ENCODE measurements around the gene NTHL1. TPM values are rescaled to one million over a fixed set of nuclear protein-coding genes. Genes with fewer than 3 reads are reported as not detected.

Gene NTHL1
- total and polyA plus RNA-seq, 2 of the 8 experiments (the other 6 are each of a cell fraction or from before 2014, with no cell fraction given): 70.9 to 150 TPM

DNA sequence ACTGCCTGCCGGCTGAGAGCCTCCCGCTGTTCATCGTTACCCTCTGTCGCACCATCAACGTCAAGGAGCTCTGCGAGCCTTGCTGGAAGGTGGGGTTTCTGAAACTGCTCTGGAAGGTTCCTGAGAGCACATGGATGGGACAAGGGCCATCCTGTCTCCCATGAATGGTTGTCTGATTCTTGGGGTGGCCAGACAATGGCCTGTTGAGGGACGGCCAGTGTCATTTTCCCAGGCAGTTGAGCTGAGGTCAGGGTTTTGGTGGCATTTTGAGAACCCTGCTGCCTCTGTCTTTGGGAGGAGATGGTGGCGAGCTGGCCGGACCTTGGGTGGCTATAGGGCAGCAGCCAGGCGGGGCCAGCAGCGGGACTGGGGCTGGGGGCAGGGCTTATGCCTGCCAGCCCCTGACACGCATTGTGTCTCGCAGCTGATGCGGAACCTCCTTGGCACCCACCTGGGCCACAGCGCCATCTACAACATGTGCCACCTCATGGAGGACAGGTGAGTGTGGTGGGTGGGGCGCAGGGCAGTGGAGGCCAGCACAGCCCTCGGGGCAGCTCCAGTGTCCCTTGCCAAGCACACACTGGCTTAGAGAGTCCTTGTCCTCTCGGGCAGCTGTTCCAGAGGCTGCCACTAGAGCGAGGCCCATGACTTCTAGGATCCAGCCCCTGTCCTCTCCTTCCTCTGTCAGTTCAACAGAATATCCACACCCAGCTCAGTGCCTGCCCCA is 9.2 kb upstream of the NTHL1 start:
- TF ChIP-seq TEAD4 (IDR thresholded peaks at IDR 0.05; ENCODE audit: low read depth, low read length): no peak
- TF ChIP-seq MAFK (IDR thresholded peaks at IDR 0.05; ENCODE audit: low read depth, low read length): no peak
- TF ChIP-seq, protein P1, sequence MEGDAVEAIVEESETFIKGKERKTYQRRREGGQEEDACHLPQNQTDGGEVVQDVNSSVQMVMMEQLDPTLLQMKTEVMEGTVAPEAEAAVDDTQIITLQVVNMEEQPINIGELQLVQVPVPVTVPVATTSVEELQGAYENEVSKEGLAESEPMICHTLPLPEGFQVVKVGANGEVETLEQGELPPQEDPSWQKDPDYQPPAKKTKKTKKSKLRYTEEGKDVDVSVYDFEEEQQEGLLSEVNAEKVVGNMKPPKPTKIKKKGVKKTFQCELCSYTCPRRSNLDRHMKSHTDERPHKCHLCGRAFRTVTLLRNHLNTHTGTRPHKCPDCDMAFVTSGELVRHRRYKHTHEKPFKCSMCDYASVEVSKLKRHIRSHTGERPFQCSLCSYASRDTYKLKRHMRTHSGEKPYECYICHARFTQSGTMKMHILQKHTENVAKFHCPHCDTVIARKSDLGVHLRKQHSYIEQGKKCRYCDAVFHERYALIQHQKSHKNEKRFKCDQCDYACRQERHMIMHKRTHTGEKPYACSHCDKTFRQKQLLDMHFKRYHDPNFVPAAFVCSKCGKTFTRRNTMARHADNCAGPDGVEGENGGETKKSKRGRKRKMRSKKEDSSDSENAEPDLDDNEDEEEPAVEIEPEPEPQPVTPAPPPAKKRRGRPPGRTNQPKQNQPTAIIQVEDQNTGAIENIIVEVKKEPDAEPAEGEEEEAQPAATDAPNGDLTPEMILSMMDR (IDR thresholded peaks at IDR 0.05; ENCODE audit: control extremely low read depth in 1 of 3, insufficient read depth in 1 of 3, low read depth in 1 of 3, low read length in 3 of 3): peak in 2 of 3 experiments; percentile 43 to 53; a peak in 3 of 4 replicates
- peak; percentile 15 to 17; a peak in 2 of 4 replicates for TF ChIP-seq RAD21 (IDR thresholded peaks at IDR 0.05 in 1 of 2, conservative IDR thresholded peaks at IDR 0.05 in 1 of 2; ENCODE audit: low read depth in 2 of 2, low read length in 2 of 2)
- no peak for FAIRE-seq
- H3K4me1 ChIP-seq (replicated peaks in 1 of 4; ENCODE audit: control insufficient read depth in 3 of 4, insufficient read depth in 4 of 4, low read length in 3 of 4): no peaks in the 10 kb centered on the region
- H3K18ac ChIP-seq (ENCODE audit: extremely low read depth, low read length): no peak overlapping the region
- no peak overlapping the region for H2BK15ac ChIP-seq (ENCODE audit: low read length)
- no peak overlapping the region for H3K14ac ChIP-seq (ENCODE audit: insufficient read length)
- WGBS, 2 experiments (ENCODE audit: extremely low coverage in 1 of 2, insufficient coverage in 1 of 2, insufficient read length in 1 of 2, insufficient replicate concordance in 2 of 2, low coverage in 1 of 2, low lambda C conversion rate in 2 of 2, missing lambda C conversion rate in 1 of 2): 89% methylated on average over 17 of the region's 19 CpGs; no CpG with 5 or more reads in 1 of the 2 experiments
- H3K4me3 ChIP-seq (ENCODE audit: extremely low read depth in 1 of 4, insufficient read depth in 2 of 4, low read depth in 3 of 4, low read length in 4 of 4): no peak overlapping the region
- no peak overlapping the region for H4K91ac ChIP-seq (replicated peaks; ENCODE audit: insufficient read length, low read length)
- H4K5ac ChIP-seq (ENCODE audit: insufficient read length, low read depth, low read length): no peak overlapping the region
- H3K79me1 ChIP-seq (ENCODE audit: low read depth, low read length): no peaks in the 10 kb centered on the region
- peaks cover 0 to 5% (median 4%) of the 10 kb centered on the region in 4 experiments; a peak in 3 of 8 replicates for H3K36me3 ChIP-seq (ENCODE audit: control insufficient read depth in 2 of 4, insufficient read depth in 4 of 4, low read length in 3 of 4)
- H2BK20ac ChIP-seq (ENCODE audit: low read length): no peak overlapping the region
- no peak overlapping the region for H3K4ac ChIP-seq (replicated peaks; ENCODE audit: insufficient read length, low read depth, low read length)
- H2BK120ac ChIP-seq (replicated peaks; ENCODE audit: low read depth, low read length): no peak overlapping the region
- H3K4me2 ChIP-seq (ENCODE audit: insufficient read depth in 1 of 2, low read depth in 2 of 2, low read length in 2 of 2): no peak overlapping the region
- no peak overlapping the region for H3K23ac ChIP-seq (ENCODE audit: insufficient read length)
- H2AFZ ChIP-seq (ENCODE audit: low read length): no peak overlapping the region
- H4K8ac ChIP-seq (ENCODE audit: extremely low read depth, insufficient read depth, low read length): no peak overlapping the region
- ChIA-PET POLR2A (ENCODE audit: partially characterized antibody) (interaction anchor here (1.0 to 2.3 kb wide), 6 partner anchors 9 to 99 kb away, joined by 3 to 12 read pairs (median 4); partner anchors contain the start of genes NTHL1, TRAF7 and TSC2), CTCF (ENCODE audit: partially characterized antibody) (interaction anchor here (0.7 to 2.6 kb wide), 25 partner anchors 9 to 96 kb away, joined by 3 to 22 read pairs (median 5); partner anchors contain the start of genes NPW, NTHL1 and TSC2)
- H3K56ac ChIP-seq (replicated peaks; ENCODE audit: insufficient read length, low read depth, low read length): no peak overlapping the region
- H3K27ac ChIP-seq (ENCODE audit: low read depth, low read length): no peak overlapping the region; the same call in 1 of the 2 replicates
- H3K9ac ChIP-seq (replicated peaks in 1 of 4; ENCODE audit: extremely low read depth in 1 of 4, low read depth in 3 of 4, low read length in 3 of 4): no peak overlapping the region
- no peak overlapping the region for H2BK12ac ChIP-seq (ENCODE audit: low read depth, low read length)
- H3K27me3 ChIP-seq (replicated peaks in 1 of 4; ENCODE audit: control insufficient read depth in 3 of 4, extremely low read depth in 1 of 4, insufficient read depth in 3 of 4, low read length in 3 of 4): no peaks in the 10 kb centered on the region
- peaks cover 2 to 11% of the 10 kb centered on the region in 2 experiments for H4K20me1 ChIP-seq (replicated peaks in 1 of 2; ENCODE audit: control insufficient read depth in 1 of 2, insufficient read depth in 2 of 2, low read length in 2 of 2)
- H3K79me2 ChIP-seq (ENCODE audit: control insufficient read depth in 1 of 2, insufficient read depth in 2 of 2, low read length in 2 of 2): no peaks in the 10 kb centered on the region
- no peak for DNase-seq (ENCODE audit: low read depth in 1 of 2, low spot score in 2 of 2)
- H2BK5ac ChIP-seq (ENCODE audit: low read depth, low read length): no peak overlapping the region
- H3K9me3 ChIP-seq (ENCODE audit: insufficient read depth in 2 of 2, low read depth in 1 of 2, low read length in 1 of 2): no peaks in the 10 kb centered on the region
- H2AK5ac ChIP-seq (ENCODE audit: low read depth, low read length): no peak overlapping the region
- H3K23me2 ChIP-seq (ENCODE audit: low read depth, low read length): no peaks in the 10 kb centered on the region

All from H1 (cell line).